Stimulated activated CD8-positive, alpha-beta memory T cell treated with anti-CD3 and anti-CD28 coated beads, Interleukin-4, amount 100 ng/mL, for 1 hour (primary cell): ENCODE data around the gene DNAJC5.
"Not testable (repeated sequence)": the region's sequence is repeated elsewhere in the genome, so short reads cannot be mapped to it uniquely, and the experiment has no call there.

Source experiments
- DNase-seq, 2 donors: peaks; one replicate each; pipeline ENCODE4 v3.0.0-alpha.2; 2020; ENCODE audit warnings: low read depth in 2 of 2, low spot score in 1 of 2

Gene DNAJC5

GRCh38 chr20:63966172-63966943, 71.4 kb downstream of the DNAJC5 start:
- no peak for DNase-seq

GRCh38 chr20:63966944-63967322, 72.0 kb downstream of the DNAJC5 start:
- no peak for DNase-seq

DNA sequence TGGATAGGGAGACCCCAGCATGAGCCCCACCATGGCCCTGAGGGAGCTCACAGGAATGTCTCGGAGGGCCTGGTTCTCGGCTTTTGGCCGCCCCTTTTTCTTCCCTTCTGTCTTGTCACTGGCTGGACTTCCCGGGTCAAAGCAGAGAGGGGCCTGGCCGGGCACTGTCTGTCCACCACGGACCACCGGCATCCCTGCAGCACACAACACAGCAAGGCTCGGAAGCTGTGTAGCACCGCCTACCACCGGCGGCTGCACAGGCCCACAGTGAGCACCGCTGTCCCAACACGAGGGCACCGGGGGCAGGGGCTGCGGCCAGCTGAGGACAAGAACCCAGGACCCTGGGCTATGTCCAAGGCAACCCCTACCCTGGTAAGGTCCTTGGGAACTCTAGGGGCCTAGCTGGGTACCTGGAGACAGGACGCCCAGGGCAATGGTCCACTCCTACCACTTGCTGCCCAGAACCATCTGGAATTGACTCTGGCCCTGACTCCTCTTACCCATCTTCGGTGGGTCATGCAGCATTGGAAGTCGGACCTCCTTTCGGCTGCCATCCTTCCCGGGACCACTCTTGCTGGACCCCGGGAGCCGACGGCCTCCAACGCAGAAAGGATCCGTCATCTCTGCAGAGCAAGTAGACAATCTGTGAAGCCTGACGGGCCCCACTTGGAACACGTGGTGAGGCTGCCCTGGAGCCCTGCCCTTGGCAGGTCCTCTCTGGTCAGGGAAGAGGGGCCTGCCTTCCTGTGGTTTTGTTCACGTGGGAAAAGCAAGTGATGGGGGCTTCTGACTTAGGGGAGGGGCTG, 72.6 kb downstream of the DNAJC5 start:
- DNase-seq: no peak

- DNase-seq: no peak
These were observed 73.4 kb downstream of the DNAJC5 start for GRCh38 chr20:63968136-63968927.

GRCh38 chr20:63968928-63969760, 74.2 kb downstream of the DNAJC5 start:
- DNase-seq: no peak

DNA sequence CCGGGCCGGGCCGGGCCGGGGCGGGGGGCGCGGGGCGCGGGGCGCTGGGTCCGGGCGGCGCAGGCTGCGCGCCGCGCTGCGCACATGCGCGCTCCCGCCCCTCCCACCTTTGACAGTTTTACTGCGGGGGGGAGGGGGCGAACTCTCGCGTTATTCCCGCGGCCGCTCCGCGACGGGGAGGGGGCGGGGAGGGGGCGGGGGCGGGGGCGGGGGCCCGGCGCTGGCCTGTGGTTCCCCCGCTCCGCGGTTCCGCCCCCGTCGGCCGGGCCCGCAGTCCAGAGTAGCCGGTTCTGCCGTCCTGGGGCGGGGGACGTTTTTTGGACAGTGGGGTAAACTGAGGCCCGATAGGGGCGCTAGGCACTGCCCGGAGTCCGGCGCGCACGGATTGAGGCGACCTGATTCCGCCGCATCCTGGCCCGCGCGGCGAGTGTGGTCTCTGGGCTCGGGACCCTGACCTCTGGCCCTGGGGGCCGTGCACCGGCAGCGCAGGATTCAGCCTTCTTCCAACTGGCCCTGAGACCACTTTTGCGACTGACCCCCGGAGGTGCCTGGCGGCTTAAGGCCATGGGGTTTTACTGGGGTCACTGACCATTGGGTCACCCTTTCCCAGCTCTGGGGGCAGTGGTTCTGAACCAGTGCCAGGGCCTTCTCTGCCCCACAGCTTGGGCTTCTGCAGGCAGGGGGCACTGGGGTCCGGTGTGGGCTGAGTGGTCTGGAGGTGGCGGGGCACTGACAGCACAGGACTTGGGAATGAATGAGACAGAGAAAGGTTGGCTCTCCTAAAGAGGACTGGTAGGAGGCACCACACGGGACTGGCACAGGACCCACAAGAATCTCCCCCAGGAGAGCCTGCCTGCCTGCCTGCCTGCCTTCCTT, 75.2 kb downstream of the DNAJC5 start, which contains the start of gene ZNF512B:
Gene ZNF512B, minus strand, starts transcription at position 93 of the 876 bp plus-strand sequence. CDS start 1,980 bp downstream, outside the sequence.
- peak in 1 of 2 donors; percentile 25 for DNase-seq

DNA sequence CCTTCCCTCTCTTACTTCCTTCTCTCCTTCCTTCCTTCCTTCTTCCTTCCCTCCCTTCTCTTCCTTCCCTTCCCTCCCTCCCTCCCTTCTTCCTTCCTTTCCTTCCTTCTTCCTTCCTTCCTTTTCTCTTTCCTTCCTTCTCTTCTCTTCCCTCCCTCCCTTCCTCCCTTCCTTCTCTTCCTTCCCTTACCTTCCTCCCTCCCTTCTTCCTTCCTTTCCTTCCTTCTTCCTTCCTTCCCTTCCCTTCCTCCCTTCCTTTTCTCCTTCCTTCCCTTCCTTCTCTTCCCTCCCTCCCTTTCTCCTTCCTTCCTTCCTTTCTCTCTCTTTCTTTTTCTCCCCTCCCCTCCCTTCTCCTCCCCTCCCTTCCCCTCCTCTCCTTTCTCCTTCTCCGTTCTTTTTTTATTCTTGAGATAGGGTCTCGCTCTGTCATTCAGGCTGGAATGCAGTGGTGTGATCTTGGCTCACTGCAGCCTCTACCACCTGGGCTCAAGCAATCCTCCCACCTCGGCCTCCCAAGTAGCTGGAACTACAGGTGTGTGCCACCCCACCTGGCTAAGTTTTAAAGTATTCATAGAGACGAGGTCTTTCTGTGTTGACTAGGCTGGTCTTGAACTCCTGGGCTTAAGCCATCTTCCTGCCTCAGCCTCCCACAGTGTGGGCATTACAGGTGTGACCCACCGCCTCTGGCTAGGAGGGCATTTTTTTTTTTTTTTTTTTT, 75.9 kb downstream of the DNAJC5 start:
- no peak for DNase-seq

DNA sequence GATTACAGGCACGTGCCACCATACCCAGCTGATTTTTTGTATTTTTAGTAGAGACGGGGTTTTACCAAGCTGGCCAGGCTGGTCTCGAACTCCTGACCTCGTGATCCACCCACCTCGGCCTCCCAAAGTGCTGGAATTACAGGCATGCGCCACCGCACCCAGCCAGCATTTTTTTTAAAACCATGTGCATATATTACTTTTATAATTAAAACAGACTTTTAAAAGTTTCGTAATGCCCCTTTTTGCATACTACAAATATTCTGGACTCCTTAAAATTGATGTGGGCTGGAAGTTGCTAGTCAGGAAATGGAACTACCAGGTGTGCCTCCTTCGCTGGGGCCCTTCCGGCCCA, 77.0 kb downstream of the DNAJC5 start:
- DNase-seq: not testable (repeated sequence)

DNA sequence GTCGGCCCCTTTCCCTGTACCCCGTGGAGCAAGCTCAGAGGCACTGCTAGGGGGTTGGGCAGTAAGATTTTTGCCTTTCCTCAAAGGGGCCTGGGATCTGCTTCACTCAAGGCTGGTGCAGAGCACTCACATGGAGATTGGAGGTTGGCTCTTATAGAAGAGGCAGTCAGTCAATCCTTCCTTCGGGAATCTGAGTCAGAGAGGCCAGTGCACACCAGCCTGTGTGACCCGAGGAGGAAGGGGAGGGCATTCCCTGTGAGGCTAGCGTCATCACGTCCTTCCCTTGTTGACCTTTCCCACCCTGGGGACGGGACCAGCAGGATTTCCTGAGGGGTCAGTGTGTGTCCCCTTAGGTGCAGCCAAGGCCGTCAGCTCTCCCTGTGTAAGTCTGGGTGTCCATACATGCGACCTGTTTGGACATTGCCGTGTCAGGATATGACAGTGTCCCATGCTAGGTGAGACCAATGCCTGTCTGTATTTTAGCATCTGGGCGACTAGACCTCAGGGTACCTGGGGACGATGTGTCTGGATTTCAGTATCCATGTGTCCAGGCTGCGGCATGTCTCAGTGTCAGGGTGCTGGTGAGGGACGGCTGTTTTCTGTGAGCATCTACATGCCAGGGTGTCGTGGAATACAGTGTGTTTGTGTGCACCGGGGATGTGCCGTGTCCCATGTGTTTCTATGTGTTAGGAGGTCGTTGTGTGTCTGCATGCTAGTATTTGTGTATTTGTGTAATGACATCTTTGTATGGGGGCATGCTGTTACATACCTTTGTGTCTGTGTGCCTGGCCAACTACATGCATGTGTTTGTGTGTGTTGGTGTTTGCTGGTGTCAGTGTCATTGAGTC, 77.6 kb downstream of the DNAJC5 start:
- DNase-seq: no peak

GRCh38 chr20:63973160-63973479, 78.2 kb downstream of the DNAJC5 start:
- DNase-seq: no peak

DNA sequence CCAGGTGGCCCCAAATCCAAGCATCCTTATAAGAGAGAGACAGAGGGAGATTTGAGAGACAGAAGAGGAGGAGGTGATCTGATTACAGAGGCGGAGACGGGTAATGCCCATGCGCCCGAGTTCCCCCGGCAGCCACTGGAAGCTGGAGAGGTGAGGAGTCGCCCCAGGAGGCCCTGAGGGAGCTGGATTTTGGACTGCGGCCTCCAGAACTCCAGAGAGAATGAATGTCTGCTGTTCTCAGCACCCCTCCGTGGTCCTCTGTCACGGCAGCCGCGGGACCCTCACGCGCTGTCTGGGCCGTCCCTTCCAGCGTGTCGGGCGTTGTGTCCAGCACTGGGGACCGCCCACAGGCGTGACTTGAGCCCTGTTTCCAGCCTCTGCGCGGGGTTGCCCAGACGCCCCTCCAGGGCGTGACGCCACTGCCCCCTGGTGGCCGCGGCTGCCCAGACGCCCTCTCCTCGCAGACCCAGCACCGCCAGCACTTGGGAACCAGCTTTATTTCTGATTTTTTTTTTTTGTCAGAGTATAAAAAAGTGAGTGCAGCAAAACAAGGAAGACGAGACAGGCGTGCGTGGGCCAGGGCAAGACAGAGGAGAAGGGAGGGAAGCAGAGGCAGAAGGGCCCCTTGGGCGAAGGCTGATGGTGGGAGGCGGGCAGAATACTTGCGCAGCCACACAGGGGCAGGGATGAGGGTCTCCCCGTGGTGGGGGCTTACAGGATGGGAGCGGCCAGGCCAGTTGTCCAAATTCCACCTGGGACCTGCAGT, 78.9 kb downstream of the DNAJC5 start:
- no peak for DNase-seq

DNA sequence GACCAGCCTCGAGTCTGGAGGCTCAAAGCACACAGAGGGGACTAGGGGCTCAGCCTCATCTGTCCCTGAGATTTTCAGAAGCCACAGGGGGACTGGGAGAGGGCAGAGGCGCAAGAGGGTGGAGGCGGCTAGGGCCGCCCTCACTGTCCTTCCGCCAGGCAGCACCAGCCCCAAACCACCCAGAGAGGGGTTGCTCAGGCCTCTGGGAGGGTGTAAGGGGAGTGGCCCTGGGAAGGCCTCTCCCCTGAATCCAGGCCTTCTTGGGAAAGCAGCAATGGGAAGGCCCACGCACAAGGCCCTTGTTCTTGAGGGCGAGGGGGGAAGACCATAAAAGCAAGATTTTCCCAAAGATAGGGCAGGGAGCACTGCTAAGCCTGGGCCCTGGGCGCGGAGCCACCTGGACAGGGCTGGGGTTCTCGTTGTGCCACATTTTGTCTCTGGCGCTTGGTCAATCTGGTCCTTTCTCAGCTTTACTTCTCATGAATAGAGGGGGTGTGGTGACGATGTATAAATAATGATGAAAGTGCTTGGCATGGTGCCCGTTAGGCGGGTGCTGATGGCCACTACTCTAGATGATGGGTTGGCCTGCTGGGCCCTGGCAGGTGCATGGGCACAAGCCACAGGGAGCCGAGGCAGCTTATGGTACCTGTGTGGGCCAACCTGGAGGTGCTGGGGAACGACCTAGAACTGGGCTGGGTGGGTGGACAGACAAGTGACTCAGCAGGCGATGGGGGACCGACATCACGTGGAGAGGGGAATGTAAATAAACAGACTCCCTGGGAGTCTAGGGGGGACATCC, 79.7 kb downstream of the DNAJC5 start:
- DNase-seq: no peak

GRCh38 chr20:63976511-63976910, 81.6 kb downstream of the DNAJC5 start:
- not testable (repeated sequence) for DNase-seq

GRCh38 chr20:63976980-63977738, 82.2 kb downstream of the DNAJC5 start:
- no peak for DNase-seq

GRCh38 chr20:63977739-63978276, 82.9 kb downstream of the DNAJC5 start:
- peak in 1 of 2 donors; percentile 37 for DNase-seq
